ENCODE data around the gene SIGLEC12.
"Not testable (repeated sequence)": the region's sequence is repeated elsewhere in the genome, so short reads cannot be mapped to it uniquely, and the experiment has no call there.

Gene SIGLEC12

DNA sequence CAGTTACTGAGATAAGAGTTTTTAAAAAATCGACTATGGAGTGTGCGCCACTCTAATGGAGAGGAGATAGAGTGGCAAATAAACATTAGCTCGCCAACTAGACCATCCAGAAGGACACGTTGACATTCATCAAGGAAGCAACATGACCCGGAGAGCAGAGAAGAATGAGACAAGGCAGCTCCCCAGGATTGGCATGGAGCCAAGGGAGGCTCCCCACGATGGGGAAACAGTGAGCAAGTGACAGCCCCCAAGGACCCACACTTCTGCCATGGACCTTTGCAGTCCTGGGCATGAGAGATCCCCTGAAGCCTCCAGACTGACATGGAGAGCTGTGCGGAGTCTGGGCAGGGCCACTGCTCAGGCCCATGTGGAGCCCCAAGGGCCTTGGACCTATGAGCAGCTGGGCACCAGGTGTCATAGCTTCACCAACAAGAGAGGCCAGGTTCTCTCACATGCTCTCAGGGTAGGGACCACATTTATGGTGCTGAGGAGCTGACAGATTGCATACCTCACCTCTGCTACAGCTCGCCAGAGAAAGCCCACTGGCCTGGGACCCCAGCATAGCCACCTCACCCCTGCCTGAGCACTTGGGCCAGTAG is 23.2 kb upstream of the SIGLEC12 start:
- DNase-seq (ENCODE audit: low read depth, low spot score), result no peak

DNA sequence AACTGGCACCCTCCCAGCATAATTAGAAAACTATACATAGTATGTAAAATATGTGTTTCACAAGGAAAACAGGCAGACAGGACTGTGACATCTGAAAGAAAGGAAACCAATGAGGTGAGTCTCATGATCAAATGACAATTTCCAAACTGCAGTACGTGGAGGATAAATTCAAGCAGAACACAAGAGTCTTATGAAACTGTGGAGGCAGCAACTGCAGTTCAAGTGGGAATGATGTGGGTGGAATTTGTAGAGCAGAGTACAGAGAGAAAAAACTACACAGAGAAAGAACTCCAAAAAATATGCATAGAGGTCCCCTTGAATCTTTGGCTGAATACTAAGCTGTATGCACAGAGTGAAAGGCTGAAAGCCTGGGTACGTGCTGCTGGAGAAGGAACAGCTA is 20.2 kb upstream of the SIGLEC12 start:
- no peak for DNase-seq (ENCODE audit: low read depth, low spot score)

DNA sequence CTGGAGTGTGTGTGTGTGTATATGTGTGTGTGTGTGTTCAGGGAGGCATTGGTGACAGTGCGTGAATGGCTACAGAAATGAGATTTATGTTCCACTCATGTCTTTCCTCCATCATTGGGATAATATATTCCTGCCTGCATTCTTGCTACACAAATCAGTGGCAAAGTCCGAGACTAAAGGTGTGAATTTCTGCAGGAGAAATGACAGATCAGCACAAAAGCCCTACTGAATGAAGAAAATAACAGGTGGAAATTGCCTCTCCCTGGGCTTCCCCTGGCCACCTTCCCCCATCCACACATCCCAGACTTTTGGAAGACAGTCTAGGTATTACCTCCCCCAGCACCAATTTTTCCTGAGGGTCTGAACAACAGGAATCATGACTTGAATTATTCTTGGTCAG is 19.8 kb upstream of the SIGLEC12 start:
- no peak for DNase-seq (ENCODE audit: low read depth, low spot score)

DNA sequence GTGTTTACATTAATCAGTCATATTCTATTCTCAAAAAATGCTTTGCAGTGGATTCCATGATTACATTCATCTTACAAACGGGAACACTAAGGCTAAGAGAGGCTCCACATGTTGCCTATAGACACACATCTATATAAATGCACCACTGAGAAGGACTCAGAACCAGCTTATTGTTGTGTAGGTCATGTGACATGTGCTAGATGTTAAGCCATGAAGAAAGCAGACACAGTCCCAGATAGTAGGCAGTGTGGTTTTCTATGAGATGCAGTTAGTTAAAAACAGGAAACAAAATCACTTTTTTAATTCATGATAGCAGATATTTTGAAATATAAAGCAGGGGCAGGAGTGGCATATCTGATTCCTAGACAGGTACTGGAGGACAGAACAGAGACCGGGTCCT is 19.1 kb upstream of the SIGLEC12 start:
- DNase-seq (ENCODE audit: low read depth, low spot score), result no peak

DNA sequence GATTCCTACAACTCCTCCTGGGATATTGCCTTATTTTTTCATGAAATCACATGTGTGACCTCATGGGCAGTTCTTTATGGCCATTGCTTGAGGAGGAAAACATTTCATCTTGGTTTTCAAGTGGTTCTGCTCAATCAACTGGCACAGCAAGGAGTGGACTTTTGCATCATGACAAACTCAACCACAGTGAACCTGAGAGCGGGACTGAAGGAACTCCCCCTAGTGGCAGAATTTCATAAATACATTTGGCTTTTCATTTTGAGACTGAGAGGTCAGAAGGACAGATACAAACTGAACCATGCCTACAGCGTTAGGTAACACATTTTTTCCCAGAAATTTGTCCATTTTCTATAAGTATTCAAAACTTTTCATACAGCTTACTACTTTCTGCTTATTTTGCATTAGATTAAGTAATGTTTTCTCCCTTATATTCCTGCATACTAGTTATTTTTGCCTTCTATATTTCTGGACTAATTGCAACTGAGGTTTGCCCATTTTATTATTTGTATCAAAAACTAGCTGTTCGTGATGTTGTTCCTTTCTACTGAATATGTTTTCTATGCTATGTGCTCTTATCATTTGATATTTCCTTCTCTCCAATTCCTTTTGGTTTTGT is 13.4 kb upstream of the SIGLEC12 start:
- DNase-seq (ENCODE audit: low read depth, low spot score), result no peak

DNA sequence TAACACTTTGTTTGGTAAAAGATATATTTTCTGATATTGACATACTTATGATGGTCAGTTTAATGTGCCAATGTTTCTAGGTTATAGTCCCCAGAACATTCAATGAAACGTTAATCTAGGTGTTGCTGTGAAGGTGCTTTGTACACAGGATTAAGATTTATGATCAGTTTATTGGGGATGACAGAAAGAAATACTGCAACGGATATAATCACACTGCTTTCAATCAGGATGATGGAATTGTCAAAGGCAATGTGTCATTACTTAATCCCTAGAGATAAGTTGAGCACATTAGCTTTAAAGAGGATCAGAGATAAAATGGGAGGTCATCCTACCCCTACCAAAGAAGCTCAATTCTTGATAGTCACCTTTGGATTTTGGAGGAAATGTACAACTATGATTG is 12.4 kb upstream of the SIGLEC12 start:
- DNase-seq (ENCODE audit: low read depth, low spot score), result no peak

DNA sequence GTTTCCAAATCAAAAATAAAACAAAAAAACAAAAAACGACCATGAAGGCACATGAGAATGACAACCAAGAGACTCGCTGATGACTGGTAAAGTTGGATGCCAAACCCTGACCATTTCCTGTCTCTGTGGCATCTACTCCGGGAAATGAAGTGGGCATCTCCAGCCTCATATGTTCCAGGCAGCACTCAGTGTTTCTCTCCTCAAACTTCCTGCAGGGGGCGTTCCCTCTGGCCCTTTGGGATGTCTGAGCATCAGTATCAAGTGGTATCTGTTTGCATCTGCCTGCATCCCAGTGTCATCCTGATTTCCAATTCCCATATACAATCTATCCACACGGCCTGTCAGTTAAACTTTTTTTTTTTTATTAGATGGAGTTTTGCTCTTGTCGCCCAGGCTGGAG is 9.8 kb upstream of the SIGLEC12 start:
- DNase-seq (ENCODE audit: low read depth, low spot score), result no peak

DNA sequence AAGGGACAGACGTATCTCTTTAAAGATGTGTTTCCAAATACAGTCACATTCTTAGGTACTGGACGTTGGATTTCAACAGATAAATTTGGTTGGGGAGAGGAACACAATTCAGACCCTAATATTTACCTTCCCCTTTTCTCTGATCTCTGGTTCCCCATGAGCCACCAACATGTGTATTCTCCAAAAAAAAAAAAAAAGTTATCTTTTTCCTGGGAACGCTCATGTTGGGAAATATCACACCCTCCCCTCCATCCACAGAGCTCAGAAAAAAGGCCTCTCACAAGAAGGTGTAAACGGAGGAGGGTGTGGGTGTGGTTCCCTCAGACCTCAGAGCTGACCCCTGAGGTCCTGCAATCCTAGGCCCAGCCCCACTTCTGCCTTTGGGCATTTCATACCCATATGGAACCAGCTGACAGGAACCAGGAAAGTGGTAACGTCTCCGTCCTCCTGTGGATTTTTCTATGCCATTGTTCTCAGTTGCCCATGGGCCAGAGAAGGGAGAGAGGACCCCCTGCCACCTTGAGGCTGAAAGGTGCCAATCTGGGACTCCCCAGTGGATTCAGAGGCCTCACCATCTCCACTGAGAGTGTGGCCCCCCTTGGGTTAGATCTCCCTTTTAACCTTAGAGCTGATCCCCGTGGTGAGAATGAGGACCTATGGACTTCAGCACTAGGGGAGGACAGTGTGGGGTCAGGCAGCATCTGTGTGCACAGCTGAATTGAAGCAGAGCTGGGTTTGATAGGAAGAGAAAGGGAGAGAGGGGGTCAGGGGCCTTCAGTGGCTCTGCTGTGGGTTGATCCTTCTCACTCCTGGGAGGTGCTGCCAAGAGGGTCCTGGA is 8.4 kb upstream of the SIGLEC12 start:
- DNase-seq (ENCODE audit: low read depth, low spot score), result no peak

DNA sequence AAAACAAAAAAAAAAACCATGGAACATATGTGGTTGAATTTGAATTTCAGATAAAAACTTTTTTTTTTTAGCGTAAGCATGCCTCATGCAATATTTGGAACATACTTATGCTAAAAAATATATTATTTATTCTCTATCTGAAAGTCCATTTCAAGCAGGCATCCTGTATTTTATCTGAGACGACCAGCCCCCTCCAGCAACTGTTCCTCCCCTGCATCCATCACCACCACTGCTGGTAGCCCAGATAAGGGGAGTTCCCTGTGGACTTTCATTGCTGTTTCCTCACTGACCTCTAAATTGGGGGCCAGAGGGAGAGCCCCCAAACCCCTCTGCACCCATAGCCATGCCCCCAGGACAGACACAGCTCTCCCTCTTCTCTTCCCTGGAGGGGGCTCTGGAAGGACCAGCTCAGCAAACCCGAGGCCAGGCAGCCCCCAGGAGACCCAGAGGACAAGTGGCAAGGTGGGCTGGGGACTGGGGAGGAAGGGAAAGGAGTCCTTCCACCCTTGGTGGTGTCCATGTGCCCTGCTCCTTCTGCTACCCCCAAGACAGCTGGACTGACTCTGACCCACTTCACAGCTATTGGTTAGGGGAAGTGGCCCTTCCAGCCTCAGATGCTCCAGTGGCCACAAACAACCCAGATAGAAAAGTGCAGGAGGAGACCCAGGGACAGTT is 6.6 kb upstream of the SIGLEC12 start:
- no peak for DNase-seq (ENCODE audit: low read depth, low spot score)

DNA sequence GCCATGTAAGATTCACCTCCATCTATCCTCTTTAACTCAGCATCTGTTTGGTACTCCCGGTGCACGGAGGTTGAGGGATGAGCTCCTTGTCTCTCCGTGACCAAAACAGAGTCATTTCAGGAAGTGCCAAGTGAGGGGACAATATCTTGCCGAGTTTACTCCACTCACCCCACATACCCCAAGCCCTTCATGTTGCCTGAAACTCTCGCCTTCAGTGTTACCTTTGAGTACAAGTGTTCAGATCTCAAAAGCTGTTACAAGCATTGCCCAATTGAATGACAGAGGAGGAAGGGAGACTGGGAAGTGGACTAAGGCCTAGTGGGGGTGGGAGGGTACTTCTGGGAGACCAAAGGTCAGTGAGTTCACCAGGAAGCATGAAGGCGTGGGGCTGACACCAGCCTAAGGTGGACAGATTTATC is 6.0 kb upstream of the SIGLEC12 start:
- no peak for DNase-seq (ENCODE audit: low read depth, low spot score)

DNA sequence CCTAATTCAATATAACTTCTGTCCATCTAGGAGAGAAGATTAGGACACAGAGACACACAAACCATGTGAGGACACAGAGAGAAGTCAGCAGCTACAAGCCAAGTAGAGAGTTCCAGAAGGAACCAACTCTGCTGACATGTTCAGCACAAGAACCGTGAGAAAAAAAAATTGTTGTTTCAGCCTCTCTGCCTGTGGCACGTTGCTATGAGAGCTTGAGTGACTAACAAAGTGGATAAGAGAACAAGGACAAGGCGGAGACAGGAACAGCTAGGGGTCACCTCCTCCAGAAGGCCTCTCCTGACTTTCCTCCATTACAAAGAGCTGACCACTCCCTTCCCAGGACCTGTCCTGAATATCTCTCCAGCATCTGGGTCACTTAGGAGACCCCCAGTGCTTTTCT is 5.6 kb upstream of the SIGLEC12 start:
- DNase-seq (ENCODE audit: low read depth, low spot score), result no peak

DNA sequence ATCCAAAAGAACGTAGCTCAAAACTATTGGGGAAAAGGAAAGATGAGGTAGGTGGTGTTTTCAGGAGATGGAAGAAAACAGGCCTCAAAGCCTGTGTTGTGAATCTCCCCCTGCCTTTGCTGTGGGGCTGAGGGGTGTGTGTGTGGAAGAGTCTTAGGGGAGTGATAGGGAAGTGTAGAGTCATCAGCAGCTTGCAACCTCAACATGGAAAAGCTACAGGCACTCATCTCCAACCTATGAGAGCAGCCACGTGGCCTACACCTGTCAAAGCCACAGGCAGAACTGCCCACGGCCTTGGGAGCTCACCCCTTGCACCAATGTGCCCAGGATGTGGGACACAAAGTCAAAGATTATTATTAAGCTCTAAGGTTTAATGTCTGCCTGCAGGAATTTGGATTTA is 4.3 kb upstream of the SIGLEC12 start:
- no peak for DNase-seq (ENCODE audit: low read depth, low spot score)

DNA sequence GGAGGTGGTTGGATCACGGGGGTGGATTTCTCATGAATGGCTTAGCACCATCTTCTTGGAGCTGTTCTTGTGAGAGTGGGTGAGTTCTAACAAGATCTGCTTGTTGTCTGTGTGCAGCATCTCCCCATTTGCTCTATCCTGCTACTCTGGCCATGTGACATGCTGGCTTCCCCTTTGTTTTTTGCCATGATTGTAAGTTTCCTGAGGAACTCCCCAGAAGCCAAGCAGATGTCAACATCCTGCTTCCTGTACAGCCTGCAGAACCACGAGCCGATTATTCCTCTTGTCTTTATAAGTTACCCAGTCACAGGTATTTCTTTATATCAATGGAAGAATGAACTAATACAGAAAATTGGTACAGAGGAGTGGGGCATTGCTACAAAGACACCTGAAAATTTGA is 2.3 kb upstream of the SIGLEC12 start:
- DNase-seq (ENCODE audit: low read depth, low spot score), result no peak

DNA sequence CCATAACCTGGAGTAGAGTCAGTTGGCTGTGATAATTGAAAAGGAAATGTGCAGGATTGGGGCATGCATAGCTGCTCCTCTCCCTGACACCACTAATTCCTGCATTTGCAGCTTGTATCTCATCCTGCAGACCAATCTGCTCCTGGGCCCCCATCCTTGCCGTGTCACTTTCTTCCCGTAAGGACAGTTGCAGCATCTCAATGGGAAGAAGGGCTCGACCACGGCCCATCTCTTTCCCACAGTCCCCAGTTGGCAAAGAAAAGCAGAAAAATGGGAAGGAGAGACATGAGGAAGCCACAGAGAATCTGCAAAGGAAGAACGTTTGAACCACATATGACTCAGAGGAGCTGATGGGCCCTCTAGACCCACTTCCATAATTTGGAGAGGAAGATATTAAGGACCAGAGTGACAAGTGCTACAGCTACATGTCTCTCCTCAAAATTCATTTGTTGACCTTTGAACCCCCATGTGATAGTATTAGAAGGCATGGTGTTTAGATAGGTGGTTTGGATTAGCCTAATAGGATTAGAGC is 1.8 kb upstream of the SIGLEC12 start:
- DNase-seq (ENCODE audit: low read depth, low spot score), result no peak

DNA sequence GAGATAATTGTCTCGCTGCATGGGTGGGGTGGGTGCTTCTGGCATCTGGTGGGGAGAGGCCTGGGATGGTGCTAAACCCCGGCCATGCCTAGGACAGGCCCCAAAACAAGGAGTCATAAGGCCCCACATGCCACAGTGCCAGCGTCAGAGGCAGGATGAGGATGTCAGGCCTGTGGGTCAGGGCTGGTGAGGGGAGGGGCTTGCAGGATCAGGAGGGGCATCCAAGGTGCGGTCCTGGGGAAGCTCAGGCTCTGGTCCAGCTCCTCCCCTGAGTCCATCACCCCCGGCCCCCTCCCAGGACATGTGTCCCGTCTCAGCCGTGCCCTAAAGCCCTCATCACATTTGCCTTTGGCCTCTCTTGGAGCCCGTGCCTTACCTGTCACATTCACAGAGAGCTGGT is 669 bp downstream of the SIGLEC12 start:
- not testable (repeated sequence) for DNase-seq (ENCODE audit: low read depth, low spot score)

DNA sequence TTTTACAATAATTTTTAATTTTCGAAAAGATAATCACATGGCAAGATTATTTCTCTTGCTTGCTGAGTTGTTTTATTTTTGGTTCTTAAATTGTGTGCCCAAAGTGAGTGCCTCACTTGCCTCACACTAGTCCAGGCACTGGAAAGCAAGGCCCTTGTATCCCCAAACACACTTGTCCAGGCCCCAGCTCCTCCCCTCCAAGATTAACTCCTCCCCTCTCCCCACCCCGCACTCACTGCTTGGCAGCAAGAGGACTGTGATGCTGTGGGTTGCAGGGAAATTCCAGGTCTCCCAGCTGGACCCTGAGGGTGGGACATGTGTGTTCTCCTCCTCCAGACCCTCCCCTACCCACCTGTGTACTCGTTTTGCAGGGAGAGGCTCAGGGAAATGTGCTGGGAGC is 3.9 kb downstream of the SIGLEC12 start:
- DNase-seq (ENCODE audit: low read depth, low spot score), result no peak

DNA sequence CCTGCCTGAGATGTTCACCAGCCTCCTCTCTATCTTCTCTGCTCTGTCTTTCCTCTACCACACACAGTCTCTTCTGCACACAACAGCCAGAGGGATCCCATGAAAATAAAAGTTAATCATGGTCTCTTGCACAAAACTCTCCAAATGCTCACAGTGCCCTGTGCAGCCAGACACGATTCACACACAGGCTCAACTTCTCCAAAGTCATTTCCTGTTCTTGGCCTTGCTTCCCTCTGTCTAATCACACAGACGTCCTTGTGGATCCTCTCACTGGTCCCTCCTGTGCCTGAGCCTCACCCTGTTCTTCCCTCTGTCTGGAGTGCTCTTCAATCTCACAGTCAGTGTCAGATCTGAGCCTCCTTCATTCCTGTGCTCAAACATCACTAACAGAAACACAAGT is 7.8 kb downstream of the SIGLEC12 start:
- DNase-seq (ENCODE audit: low read depth, low spot score), result no peak

DNA sequence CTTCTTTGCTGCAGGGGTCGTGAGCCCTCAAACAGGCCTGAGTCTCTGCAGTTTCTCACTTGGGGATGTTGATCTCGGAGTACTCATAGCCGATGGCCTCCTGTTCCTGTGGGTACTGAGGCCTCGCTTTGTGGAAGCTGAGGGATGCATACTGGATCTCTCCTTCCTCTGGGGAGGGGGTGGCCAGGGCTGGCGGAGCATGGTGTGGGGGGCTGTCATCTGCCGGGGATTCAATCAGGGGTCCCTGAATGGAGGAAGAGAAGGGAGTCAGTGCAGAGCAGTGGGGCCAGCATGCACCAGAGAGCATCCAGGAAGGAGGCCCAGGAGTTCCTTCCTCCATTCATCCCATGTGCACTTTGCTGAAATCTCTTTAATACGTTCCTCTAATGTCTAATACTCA is 10.0 kb downstream of the SIGLEC12 start:
- DNase-seq (ENCODE audit: low read depth, low spot score), result no peak

DNA sequence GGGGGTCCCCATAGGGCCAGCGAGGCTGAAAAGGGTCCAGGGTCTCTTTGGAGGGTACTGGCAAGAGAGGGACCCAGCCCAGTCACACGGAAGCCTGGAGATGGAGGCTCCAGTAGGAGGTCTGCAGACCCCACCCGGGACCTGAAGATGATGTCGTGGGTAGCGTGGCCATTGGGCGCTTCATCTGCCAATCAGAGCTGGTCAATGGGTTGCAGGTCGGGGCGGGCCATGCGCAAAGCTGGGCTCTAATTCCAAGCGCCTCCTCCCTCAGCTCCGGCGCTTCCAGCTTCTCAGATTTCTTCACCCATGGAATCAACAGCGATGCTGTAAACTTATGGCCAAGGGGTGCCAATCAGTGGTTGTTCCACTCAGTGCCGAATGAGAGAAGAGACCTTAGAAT is 10.9 kb downstream of the SIGLEC12 start:
- no peak for DNase-seq (ENCODE audit: low read depth, low spot score)

DNA sequence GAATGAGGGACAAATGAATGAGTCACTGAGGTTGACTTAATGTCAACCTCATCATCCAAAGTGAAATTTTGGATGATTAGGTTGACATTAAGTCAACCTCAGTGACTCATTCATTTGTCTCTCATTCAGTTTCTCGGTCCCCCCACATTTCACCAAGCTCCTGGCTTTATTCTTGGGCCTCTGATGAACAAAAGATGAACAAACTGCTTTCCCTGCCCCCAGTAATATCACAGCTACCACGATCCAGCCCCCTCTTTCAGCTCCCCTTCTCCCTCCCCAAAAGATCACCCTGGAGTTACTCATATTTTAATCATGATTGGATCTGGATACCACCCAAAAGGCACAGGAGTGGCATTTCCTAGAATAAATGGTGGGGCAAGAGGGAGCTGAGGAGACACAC is 12.5 kb downstream of the SIGLEC12 start:
- DNase-seq (ENCODE audit: low read depth, low spot score), result no peak

DNA sequence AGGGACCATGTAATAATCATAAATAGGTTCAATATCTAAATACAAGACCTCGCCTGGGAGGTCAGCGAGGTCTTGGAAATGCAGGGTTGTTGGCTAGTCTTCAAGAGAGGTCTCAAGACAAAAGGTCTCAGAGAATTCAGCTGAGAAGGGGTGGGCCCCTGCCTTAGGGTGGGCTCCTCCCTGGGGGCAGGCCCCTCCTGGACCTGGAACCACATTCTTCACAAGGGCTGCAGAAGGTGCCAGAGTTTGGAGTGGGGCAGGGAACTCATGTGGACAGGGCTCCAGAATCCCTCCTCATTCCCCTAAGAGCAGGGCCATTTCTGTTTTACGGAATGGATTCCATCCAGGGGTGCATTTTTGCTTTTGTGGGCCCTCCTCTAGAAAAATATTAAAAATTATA is 13.1 kb downstream of the SIGLEC12 start:
- DNase-seq (ENCODE audit: low read depth, low spot score), result no peak

DNA sequence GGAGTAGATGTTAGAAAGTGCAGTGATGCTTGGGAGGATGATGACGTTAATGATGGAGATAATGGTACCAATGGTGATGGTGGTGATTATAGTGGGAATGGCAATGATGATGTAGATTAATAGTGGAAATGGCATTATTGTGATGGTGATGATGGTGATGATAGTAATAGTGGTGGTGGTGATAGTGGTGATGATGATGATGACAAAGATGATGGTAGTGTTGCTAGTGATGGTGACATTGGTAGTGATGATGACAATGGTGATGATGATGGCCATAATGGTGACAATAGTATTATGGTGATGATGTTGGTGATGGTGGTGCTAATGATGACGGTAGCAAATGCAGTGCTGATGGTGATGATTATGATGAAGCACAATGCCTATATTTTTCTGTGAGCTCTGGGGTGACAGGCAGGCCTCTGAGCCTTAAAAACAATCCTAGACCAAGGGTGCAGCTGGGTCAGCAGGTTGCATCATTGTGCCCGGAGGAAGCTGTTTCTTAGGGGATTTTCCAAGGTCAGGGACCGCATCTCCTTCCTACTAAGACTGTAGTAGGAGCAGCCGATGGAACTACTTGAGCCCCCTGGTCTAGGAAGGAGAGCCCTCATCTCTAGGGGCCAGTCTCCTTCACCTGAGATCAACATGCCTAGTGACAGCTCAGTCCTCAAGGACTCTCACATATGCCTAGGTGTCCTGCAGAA is 15.5 kb downstream of the SIGLEC12 start:
- DNase-seq (ENCODE audit: low read depth, low spot score), result no peak
